ENCODE results near the gene EI24.
"Not testable (repeated sequence)": the region's sequence is repeated elsewhere in the genome, so short reads cannot be mapped to it uniquely, and the experiment has no call there.

The EI24 gene

DNA sequence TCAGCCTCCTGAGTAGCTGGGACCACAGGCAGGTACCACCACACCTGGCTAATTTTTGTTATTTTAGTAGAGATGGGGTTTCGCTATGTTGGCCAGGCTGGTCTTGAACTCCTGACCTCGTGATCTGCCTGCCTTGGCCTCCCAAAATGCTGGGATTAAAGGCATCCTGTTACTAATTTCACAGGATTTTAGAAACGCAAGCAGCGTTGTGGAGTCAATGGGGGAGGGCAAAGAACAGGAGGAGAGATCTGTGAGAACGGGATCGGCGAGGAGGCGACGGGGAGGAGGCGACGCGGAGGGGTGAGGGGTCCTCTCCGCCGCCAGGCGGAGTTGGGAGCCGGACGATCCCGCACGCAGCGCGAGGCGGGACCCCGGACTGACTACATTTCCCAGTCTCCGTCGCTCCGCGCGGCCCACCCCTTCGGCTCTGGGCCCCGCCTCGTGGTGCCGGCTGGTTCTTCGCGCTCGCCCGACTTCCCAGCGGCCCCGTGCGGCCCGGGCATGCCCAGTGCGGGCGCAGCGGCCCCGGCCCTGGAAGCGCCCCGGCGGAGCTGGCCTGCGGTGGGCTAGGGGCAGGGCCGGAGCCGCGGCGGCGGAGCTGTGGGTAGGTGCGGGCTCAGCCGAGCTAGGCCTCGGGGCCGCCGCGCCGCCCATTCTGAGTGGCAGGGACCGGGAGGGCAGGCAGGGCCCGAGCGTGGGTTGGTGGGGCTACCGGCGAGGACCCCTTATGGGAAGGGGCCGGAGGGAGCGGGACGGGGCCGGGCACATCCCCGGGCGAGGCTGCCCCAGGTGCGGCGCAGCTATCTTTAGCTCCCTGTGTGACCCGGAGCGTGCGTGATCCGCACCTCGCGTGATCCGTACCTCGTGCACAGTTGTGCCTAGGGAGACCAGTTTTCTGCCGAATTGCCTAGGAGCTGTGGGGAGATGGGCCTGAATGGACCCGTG is at the start of gene EI24:
Gene EI24, plus strand, starts transcription at position 508 of the 945 bp plus-strand sequence. CDS start 3,051 bp downstream, outside the sequence.
- peak; percentile 94 for DNase-seq

DNA sequence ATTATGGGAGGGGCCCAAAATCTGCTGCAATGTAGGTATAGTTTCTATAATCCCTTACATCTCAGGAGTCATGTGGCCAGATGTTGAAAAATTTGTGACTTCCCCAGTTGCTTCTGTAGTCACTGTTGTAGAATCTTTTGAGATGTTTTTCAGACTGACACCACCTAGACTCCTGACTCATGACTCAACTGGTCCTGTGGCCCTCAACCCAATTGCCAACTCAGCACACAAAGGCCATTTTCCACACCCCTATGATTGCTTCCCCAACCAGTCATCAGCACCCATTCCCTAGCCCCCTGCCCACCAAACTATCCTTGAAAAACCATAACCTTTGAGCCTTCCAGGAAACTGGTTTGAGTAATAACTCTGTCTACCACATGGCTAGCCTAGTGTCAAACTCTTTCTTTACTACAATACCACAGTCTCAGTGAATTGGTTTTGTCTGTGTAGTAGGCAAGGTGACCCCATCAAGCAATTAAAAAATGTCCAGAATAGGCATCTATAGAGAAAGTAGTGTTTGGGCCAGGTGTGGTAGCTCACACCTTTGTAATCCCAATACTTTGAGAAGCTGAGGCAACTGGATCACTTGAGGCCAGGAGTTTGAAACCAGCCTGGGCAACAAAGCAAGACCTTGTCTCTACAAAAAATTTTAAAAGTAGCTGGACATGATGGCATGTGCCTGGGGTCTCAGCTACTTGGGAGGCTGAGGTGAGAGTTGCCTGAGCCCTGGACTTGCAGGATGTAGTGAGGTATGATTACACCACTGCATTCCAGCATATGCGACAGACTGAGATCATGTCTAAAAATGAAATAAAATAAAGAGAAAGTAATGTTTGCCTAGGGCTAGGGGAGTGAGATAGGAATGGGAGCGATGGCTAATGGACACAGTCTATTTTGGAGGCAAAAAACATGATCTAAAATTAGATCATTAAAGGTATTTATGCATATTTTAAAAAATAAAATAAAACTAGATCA is 49.1 kb upstream of the EI24 start:
- no peak for DNase-seq

DNA sequence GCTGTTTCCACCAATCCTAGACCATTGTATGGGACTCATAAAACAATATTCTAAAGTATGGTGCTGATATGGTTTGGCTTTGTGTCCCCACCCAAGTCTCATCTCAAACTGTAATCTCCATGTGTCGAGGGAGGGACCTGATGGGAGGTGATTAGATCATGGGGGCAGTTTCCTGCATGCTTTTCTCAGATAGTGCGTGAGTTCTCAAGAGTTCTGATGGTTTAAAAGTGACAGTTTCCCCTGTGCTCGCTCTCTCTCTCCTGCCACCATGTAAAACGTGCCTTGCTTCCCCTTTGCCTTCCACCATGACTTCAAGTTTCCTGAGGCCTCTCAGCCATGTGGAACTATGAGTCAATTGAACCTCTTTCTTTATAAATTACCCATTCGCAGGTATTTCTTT is 44.0 kb upstream of the EI24 start:
- DNase-seq = no peak

DNA sequence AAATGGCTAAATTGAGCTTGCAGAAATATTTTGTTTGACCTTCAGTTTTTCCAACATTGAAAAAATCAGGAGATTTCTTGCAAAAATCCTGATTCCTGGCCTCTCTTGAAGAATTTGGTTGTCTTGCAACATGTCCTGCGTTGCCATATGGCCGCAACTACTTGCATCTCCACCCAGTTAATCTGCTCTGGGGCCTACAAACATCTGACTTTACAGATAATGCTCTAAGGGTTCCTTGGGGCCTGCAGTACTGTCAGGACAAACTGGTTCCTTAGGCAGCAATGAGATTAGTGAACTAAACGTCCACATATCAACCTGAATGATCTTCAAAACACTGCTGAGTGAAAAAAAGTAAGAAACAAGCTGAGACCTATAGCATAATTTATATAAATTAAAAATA is 36.6 kb upstream of the EI24 start:
- DNase-seq = no peak

DNA sequence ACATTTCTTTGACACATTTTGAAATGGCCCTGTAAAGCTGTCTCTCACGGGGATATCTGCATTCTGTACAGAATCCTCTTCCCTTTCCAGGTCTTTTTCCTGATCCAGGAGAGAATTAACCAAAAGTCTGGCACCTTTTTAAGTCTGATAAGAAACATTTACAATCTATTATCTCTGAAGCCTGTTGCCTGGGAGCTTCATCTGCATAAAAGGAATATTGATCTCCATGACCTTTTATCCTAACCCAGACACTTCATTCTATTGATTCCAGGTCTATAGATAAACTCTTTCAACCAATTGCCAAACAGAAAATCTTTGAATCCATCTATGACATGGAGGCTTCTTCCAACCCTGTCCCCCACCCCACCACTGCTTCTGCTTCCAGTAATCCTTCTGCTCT is 33.7 kb upstream of the EI24 start:
- no peak for DNase-seq

DNA sequence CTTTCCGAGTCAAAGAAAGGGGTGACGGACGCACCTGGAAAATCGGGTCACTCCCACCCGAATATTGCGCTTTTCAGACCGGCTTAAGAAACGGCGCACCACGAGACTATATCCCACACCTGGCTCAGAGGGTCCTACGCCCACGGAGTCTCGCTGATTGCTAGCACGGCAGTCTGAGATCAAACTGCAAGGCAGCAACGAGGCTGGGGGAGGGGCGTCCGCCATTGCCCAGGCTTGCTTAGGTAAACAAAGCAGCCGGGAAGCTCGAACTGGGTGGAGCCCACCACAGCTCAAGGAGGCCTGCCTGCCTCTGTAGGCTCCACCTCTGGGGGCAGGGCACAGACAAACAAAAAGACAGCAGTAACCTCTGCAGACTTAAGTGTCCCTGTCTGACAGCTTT is 32.4 kb upstream of the EI24 start:
- DNase-seq = not testable (repeated sequence)

DNA sequence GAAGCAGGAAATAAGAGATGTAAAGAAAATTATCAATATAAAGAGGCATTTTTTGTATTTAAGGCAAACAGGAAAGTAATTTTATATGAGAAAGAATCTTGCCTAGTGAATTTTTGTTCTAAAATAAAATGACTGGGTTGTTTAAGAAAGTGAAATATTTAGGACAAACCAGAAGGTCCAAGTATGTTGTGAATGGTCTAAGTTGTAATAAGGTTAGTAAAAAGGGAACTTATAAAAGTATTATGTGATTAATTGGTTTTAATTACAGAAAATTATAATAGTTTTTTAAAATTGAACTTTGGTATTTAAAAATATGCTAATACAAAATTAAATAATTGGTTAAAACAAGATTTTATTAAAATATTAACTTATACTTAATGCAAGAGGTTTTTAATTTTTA is 26.6 kb upstream of the EI24 start:
- no peak for DNase-seq

DNA sequence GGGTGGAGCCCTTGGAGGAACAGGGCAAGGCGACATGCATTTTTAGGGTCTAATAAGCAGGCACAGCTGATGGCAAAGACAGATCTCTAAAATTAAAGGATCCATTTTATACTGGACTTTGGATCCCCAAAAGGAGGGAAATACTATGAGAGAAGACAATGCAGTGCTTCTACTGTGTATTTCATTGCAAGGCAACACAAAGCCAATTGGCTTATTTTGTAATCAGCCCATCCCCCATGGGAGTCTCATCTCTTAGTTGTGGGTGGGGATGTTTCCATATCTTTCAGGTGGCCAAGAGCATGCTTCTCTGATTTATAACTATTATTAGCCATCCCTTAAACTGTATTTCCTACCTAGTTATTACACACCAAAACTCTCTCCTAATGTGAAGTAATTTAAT is 18.5 kb upstream of the EI24 start:
- no peak for DNase-seq

DNA sequence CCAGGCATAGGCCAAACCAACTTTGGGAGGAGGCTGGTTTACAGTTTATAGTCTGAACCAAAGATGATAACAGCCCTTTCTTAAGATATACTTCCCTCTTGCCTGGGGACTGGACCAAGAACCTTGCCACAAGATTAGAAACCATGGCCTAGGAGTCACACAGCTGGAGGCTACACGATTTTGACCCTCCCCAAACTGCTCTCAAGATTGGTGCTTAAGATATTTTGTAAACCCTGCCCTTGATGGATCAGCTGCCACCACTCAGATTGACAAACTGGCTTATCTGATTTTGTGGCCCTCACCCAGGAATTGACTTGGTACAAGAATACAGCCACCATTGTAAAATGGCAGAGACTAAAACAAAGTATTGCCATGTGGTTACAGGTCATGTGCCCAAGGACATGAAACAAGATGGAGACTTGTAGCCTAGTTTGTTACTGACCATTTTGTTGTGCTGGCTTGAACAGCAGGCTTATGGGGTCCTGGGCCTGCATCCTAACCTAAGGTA is 17.4 kb upstream of the EI24 start:
- DNase-seq = no peak

DNA sequence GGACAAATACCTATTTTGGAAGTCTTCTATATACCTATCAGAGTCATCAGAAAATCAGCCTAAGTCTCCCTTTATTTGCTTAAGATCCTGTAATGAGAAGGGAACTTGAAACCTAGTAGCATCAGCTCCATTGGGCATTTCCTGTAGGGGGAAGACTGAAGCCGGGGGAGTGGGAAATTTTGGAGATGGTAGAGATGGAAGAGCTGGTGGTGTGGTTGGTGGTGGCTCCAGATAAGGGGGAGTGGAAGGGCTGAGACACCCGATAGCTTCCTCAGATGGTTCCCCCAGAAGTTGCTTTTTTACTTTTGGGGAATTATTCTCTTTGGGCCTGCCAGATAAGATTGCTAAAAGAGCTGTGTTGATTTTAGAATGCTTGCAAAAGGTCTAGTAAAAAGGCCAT is 16.4 kb upstream of the EI24 start:
- DNase-seq = no peak

DNA sequence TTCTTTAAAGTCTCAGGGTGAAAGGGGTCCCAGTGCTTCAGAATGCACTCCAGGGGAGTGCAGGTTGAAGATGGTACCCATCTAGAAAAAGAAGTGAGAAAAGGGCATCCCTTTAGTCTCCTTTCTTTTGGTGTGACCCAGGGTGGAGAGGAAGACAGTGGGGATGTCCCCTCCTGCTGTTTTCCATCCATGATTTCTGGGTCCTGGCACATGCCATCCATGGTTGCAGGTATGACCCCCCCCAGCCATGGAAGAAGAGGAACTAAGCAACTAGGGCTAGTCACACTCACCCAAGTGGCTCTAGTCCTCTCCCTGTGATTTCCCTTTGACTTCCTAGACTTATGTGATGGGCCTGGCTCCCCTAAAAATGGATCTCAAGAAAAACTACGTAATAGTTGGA is 15.9 kb upstream of the EI24 start:
- no peak for DNase-seq

DNA sequence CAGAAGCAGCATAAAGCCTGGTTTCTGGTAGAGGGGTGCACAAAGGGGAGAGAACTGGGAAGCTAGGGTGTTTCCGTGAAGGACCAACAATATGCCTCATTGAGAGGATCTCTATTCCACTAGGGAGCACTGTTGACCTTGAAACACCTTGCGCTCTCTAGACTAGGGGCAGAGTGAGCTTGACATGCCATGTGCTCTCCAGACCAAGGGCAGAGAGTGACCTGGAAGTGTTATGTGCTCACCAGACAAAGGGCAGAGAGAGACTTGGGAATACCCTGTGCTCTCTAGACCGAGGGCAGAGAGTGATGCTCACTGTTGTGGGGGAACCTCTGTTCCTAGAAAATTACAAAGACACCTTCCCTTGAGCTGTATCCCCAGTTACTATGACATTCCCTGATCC is 15.2 kb upstream of the EI24 start:
- DNase-seq = no peak

DNA sequence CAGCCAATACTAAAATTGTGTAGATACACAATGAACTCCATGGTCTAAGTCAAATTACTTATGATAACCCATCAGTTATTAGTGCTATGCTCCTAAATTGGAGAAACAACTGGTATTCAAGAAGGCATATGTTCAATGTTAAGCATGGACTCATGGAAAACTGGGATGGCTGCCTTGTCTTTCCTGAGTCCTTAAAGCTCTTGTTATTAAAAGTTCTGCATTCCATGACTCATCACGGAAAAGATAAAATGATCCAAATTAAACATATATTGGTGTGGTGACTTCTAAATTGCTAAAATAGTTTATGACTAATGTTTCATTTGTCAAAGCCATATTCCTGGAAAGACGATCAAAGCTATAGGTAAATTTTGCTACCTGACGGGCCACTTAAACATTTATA is 9.4 kb upstream of the EI24 start:
- DNase-seq = no peak

DNA sequence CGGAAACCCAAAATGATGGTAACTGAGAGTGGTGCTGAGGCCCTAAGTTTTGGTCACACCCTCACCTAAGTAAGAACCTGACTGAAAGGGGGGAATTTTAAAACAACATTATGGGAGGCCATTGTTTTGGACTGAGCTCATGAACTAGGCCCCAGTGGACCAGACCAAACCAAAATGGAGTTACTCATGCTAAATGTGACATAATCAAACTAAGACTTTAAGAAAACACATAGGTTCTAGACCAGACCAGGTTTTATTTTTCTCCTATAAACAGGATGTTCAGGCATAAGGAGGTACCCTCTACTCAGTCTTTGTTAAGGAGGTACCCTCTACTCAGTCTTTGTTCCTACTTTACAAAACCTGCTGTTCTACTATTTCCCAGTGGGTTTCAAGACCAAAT is 7.4 kb upstream of the EI24 start:
- no peak for DNase-seq

DNA sequence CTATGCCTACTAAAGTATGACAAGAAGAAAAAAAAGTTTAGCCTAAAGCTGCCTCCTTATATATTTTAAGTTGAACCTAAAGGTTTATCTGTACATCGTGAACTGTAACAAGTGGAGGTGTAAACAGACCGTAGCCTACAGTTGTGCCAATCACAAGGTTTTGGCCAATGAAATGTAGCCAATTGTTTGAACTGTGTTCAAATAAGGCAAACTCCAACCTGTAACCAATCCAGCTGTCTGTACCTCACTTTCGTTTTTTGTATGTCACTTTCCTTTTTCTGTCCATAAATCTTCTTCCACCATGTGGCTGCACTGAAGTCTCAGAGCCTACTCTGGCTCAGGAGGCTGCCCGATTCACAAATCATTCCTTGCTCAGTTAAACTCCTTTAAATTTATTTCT is 6.8 kb upstream of the EI24 start:
- DNase-seq = no peak

DNA sequence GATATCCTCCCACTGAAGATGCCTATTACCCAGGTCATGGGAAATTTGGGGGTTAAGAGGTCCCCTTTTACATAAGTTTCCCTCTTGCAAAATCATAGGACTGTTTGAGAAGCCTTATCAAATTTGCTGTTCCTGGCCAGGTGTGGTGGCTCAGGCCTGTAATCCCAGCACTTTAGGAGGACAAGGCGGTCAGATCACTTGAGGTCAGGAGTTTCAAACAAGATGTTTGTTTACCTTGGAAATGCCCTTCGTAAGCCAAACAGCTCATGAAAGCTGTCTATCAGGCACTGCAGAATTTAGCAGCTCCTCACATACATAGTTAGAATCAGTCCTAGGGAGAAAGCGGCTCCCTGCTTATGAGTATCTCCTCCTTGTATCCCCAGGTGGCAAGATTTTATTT is 4.9 kb upstream of the EI24 start:
- DNase-seq = no peak

DNA sequence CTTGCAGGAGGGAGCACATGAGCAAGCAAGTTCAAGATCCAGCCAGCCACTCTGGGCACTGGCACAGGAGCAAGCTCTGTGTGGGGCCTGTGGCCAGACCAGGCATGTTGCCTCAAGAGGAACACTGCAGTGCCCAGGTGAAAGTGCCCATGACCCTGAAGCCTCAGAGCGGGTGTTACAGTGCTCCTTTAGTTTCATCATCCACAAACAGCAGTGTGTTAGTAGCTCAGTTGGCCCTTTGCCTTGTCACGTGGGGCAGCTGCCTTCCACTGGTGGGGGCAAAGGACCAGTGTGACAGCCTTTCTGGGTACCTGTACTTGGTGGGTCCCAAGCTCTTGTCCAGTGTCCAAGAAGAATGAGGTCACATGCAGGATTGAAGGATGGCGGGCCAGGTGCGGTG is 3.0 kb upstream of the EI24 start:
- DNase-seq = no peak

DNA sequence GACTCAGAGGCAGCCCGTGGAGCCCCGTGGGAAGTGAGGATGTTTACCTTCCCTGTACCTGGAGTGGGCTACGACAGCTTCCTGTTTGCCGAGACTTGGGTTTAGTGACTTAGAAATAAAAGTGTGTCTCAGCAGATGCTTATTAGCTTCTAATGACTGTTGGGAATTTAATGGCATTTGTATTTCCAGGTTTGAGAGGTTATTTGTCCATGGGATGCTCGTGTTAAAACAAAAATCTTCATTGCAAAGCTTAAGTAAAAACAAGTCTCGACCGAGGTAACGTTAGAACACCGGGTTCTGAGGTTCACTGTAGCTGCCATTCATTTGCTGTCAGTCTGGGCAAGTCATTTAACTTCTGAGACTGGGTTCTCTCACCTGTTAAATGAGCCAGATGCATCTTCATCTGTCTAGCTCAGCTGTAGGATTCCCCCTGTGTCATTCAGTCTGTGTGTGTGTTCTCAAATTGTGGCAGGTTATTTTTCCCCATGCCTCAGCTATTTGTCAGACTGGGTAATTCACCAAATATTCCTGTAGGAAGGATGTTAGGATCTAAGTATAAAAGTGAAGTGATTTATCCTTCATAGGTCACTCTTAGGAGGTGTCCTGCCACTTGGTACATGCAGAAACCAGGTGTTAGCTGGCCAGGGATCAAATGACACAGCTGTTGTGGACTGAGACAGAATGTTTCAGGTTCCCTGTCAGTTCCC is 791 bp downstream of the EI24 start:
- DNase-seq = peak; percentile 12

DNA sequence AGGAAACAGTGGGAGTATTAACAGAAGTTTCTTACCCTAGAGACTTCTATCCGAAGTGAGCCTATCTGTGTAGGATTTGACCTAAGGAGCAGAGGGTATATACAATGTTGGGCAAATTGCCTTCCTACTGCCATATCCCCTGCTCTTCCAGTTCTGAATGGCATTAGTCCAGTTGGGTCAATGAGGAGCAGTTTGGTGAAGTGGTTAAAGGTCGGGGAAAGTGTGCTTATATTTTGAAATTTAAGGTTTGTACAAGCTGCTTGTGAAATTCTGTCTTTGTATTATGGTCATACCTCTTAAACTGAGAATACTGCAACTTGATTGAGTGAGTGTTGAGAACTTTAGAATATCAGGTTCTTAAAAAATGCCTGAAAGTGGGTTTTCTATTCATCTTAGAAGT is 1.7 kb downstream of the EI24 start:
- DNase-seq = no peak

DNA sequence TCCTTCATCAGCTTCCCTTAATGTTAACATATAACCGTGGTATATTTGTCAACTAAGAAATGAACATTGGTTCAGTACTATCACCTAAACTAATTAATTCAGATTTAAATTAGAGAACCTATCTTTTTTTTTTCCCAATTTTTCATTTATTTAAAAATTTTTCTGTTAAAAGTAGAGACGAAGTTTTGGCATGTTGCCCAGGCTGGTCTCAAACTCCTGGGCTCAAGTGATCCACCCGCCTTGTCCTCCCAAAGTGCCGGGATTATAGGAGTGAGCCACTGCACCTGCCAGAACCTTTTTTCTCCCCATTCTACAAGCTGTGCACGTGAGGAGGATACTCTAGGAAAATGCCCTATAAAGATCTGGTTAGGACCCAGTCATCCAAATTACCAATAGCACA is 3.6 kb downstream of the EI24 start:
- DNase-seq = no peak

DNA sequence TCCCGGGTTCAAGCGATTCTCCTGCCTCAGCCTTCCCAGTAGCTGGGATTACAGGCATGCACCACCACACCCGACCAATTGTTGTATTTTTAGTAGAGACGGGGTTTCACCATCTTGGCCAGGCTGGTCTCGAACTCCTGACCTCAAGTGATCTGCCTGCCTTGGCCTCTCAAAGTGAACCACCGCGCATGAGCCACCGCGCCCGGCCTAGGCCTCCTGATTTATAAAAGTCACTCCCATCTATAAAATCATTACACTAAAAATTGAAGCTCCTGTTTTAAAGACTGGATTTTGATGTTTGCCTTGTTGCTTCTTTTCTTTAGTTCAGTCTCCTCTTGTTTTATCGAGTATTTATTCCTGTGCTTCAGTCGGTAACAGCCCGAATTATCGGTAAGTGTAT is 7.9 kb downstream of the EI24 start:
- DNase-seq = not testable (repeated sequence)

DNA sequence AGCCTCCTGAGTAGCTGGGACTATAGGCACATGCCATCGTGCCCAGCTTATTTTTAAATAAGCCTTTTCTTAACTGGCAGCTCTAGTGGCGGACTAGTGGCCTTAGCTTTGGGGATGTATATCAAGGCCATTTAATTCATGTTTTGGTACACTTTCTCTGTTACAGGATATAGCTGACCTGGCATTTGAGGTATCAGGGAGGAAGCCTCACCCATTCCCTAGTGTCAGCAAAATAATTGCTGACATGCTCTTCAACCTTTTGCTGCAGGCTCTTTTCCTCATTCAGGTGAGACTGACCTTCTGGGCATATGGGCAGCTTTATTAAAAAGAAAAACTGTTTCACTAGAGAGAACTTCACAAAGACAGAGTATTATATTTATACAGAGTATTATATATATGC is 9.5 kb downstream of the EI24 start:
- DNase-seq = no peak

DNA sequence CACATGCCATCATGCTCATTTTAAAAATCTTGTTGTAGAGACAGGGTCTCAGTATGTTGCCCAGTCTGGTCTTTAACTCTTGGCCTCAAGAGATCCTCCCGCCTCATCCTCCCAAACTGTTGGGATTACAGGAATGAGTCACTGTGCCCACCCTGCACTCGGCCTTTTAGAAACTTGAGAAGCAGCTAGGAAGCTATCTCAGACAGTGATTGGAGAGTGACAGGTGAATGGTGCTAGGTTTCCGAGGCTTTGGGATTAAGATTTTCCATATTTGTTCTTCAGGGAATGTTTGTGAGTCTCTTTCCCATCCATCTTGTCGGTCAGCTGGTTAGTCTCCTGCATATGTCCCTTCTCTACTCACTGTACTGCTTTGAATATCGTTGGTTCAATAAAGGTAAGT is 10.5 kb downstream of the EI24 start:
- DNase-seq = no peak
